HepG2 (cell line): ENCODE data around the gene CLASP2. TPM values are rescaled to one million over a fixed set of nuclear protein-coding genes. Genes with fewer than 3 reads are reported as not detected.
"Not testable (repeated sequence)": the region's sequence is repeated elsewhere in the genome, so short reads cannot be mapped to it uniquely, and the experiment has no call there.

Source experiments
- ATAC-seq: fragments of 200-7000 bp; cut with Tn5 transposase; 3 replicates; pipeline ENCODE4 v1.9.1; 2020; ENCODE audit warnings: mild to moderate bottlenecking, moderate library complexity
- BruUV-seq: library from RNA; stranded (reverse); fragments of 400-500 nt; replicated peaks from 2 replicates; lab custom pipeline; 2021; lab: Mats Ljungman, UMichigan
- CTCF ChIA-PET: fragments of 300-600 bp; formaldehyde crosslinking; extraction: SDS; loops from one replicate; lab custom pipeline; 2021; ENCODE audit warnings: low total read pairs, inconsistent platforms, low intra/inter-chr PET ratio; lab: Yijun Ruan, JAX
- POLR2A ChIA-PET: fragments of 350-600 bp; sonication (Branson Sonifier 250); formaldehyde crosslinking; loops from one replicate; lab custom pipeline; 2020; ENCODE audit warnings: antibody characterized with exemption, inconsistent platforms; lab: Yijun Ruan, JAX
- DNase-seq: peaks from one replicate; pipeline ENCODE4 v3.0.0-alpha.2; 2015; ENCODE audit warnings: low spot score
- FAIRE-seq: peaks from 3 replicates; lab custom pipeline; 2011; peaks lifted over from hg19 to GRCh38; lab: Jason Lieb, UNC
- H2AFZ ChIP-seq: one replicate; pipeline ENCODE4 v1.6.1; 2011; ENCODE audit warnings: low read length, inconsistent platforms
- H3K27ac ChIP-seq: fragments of 300-600 bp; 3 replicates; pipeline ENCODE4 v1.8.0; 2011; ENCODE audit warnings: mixed run types, mild to moderate bottlenecking, mixed read lengths, low read length, inconsistent platforms; ENCODE audit not compliant: insufficient read depth; ENCODE audit errors: extremely low read length
- H3K27me3 ChIP-seq, 2 experiments: fragments of 200-600 bp in 1 of 2; 2 replicates in 1 of 2; 3 replicates in 1 of 2; pipeline versions ENCODE4 v1.6.0 to v1.8.0; 2011; ENCODE audit warnings: low read length in 2 of 2, mild to moderate bottlenecking in 2 of 2, moderate library complexity in 2 of 2, inconsistent platforms in 1 of 2; ENCODE audit not compliant: insufficient read depth in 2 of 2, control insufficient read depth in 1 of 2
- H3K36me3 ChIP-seq, 2 experiments: fragments of 200-600 bp in 1 of 2; replicated peaks in 1 of 2; 2 replicates in 1 of 2; 3 replicates in 1 of 2; pipeline versions ENCODE4 v1.5.1 to v1.8.0; 2011; ENCODE audit warnings: low read length in 2 of 2, inconsistent platforms in 1 of 2; ENCODE audit not compliant: insufficient read depth in 2 of 2, control insufficient read depth in 1 of 2
- H3K4me1 ChIP-seq: 2 replicates; pipeline ENCODE4 v1.5.1; 2012; ENCODE audit warnings: low read length, inconsistent platforms; ENCODE audit not compliant: insufficient read depth
- H3K4me2 ChIP-seq: 2 replicates; pipeline ENCODE4 v1.6.0; 2011; ENCODE audit warnings: low read depth, low read length, inconsistent platforms
- H3K4me3 ChIP-seq, 3 experiments: fragments of 200-600 bp in 1 of 3; sonication (generic), shearing (Covaris generic) in 1 of 3; replicated peaks in 1 of 3; 2 replicates each; pipeline ENCODE4 v1.5.1; 2011 to 2016; ENCODE audit warnings: low read length in 3 of 3, inconsistent platforms in 2 of 3, low read depth in 2 of 3, mild to moderate bottlenecking in 2 of 3, control low read depth in 1 of 3, mixed read lengths in 1 of 3; ENCODE audit not compliant: insufficient read depth in 1 of 3
- H3K79me2 ChIP-seq: one replicate; pipeline ENCODE4 v1.6.1; 2011; ENCODE audit warnings: low read length, inconsistent platforms; ENCODE audit not compliant: insufficient read depth
- H3K9ac ChIP-seq: 2 replicates; pipeline ENCODE4 v1.6.0; 2011; ENCODE audit warnings: mild to moderate bottlenecking, low read depth, low read length, inconsistent platforms; ENCODE audit not compliant: insufficient read depth
- H3K9me3 ChIP-seq: 2 replicates; pipeline ENCODE4 v1.5.1; 2012; ENCODE audit warnings: mild to moderate bottlenecking, low read length
- H4K20me1 ChIP-seq: 2 replicates; pipeline ENCODE4 v1.6.0; 2011; ENCODE audit warnings: inconsistent platforms, mild to moderate bottlenecking, low read length, moderate library complexity; ENCODE audit not compliant: insufficient read depth
- BCLAF1 ChIP-seq: fragments of 450-650 bp; IDR thresholded peaks from 2 replicates; pipeline ENCODE4 v1.6.1; 2017; ENCODE audit warnings: mild to moderate bottlenecking
- CC2D1A ChIP-seq: sonication (generic); formaldehyde crosslinking; IDR thresholded peaks from 2 replicates; pipeline ENCODE4 v1.8.1; 2023; ENCODE audit warnings: mild to moderate bottlenecking, missing genetic modification reagents
- MAFF ChIP-seq: IDR thresholded peaks from 2 replicates; pipeline ENCODE4 v1.6.1; 2011; ENCODE audit warnings: low read depth, low read length, improper control_type of control experiment
- NFIB ChIP-seq: sonication (generic); formaldehyde crosslinking; IDR thresholded peaks from 2 replicates; pipeline ENCODE4 v1.9.0; 2021; ENCODE audit warnings: missing genetic modification reagents, mild to moderate bottlenecking, borderline replicate concordance
- SNAPC2 ChIP-seq: sonication (generic); formaldehyde crosslinking; IDR thresholded peaks from 2 replicates; pipeline ENCODE4 v1.8.1; 2022; ENCODE audit warnings: mild to moderate bottlenecking, missing genetic modification reagents
- TRIM24 ChIP-seq: sonication (generic); formaldehyde crosslinking; IDR thresholded peaks from 2 replicates; pipeline ENCODE4 v1.8.0; 2022; ENCODE audit warnings: mild to moderate bottlenecking, missing genetic modification reagents
- ZFP41 ChIP-seq: sonication (generic); formaldehyde crosslinking; IDR thresholded peaks from 2 replicates; pipeline ENCODE4 v1.4.0; 2020; ENCODE audit warnings: mild to moderate bottlenecking, missing genetic modification reagents, borderline replicate concordance
- ZNF136 ChIP-seq: sonication (generic); formaldehyde crosslinking; IDR thresholded peaks from 2 replicates; pipeline ENCODE4 v1.8.1; 2022; ENCODE audit warnings: low read depth, mild to moderate bottlenecking, moderate library complexity, missing genetic modification reagents
- ZNF225 ChIP-seq: sonication (generic); formaldehyde crosslinking; IDR thresholded peaks from 2 replicates; pipeline ENCODE4 v1.4.0; 2020; ENCODE audit warnings: mild to moderate bottlenecking, missing genetic modification reagents
- ZNF652 ChIP-seq: IDR thresholded peaks from 2 replicates; pipeline ENCODE4 v1.6.1; 2016; ENCODE audit warnings: low read depth, borderline replicate concordance
- ZNF775 ChIP-seq: sonication (generic); formaldehyde crosslinking; IDR thresholded peaks from 2 replicates; pipeline ENCODE4 v1.4.0; 2020; ENCODE audit warnings: missing genetic modification reagents, mild to moderate bottlenecking, moderate library complexity, borderline replicate concordance
- WGBS: methylation state at CpG from one replicate; pipeline ENCODE4 v1.1.6; 2017; ENCODE audit warnings: low lambda C conversion rate; 5-methylcytosine and 5-hydroxymethylcytosine counted together
- in situ Hi-C: cut with HindIII; loops from 2 replicates; pipeline ENCODE4 v1.10.0; 2017; ENCODE audit warnings: low pct_unique_long_range_greater_than_20kb; ENCODE audit not compliant: extremely low pct_ligation_motif_present
- intact Hi-C: fragments of 100-400 bp; cut with micrococcal nuclease; formaldehyde crosslinking; loops from one replicate; pipeline ENCODE4 v1.10.0; 2022; ENCODE audit not compliant: unreplicated experiment
- polyA plus RNA-seq, 8 experiments: library from polyadenylated mRNA; depleted of rRNA in 3 of 8; stranded (reverse) in 7 of 8; unstranded in 1 of 8; fragments of >200 nt; fragmentation: Illumina TruSeq in 4 of 8; extraction: Trizol in 4 of 8; gene quantifications; 2 replicates each; pipeline versions ENCODE4 v1.2.1 to v1.2.3, GENCODE V29; 2011 to 2016; ENCODE audit warnings: low read depth in 4 of 8, missing spikeins in 1 of 8, mixed read lengths in 1 of 8; ENCODE audit not compliant: insufficient read depth in 1 of 8
- total RNA-seq, 5 experiments: library from RNA; depleted of rRNA; stranded (reverse); fragments of >200 nt; fragmentation: Illumina TruSeq; extraction: Trizol; gene quantifications; 2 replicates each; pipeline ENCODE4 v1.2.3, GENCODE V29; 2016; ENCODE audit warnings: low read depth in 1 of 5

The CLASP2 gene
- total and polyA plus RNA-seq, 2 of the 13 experiments (the other 11 are each of a cell fraction or from before 2014, with no cell fraction given), result 15.7 to 34.8 TPM

- CTCF ChIA-PET, result no interaction called here
- no peak for DNase-seq
- Histone ChIP-seq H3K4me2 (no peak overlapping the region), H3K9me3 (no peaks in the 10 kb centered on the region), H3K27me3 (no peaks in the 10 kb centered on the region), H2AFZ (no peak overlapping the region), H4K20me1 (no peaks in the 10 kb centered on the region), H3K4me1 (no peaks in the 10 kb centered on the region), H3K9ac (no peak overlapping the region), H3K36me3 (peaks cover 0 to 14% of the 10 kb centered on the region in 2 experiments; a peak in 3 of 5 replicates)
- no TSS peak for BruUV-seq
- FAIRE-seq, result no peak
- 95% methylated on average over 1 of the region's 1 CpG for WGBS
- no peak for ATAC-seq
- in situ Hi-C loops, result no loop called here
- POLR2A ChIA-PET, result no interaction called here
- TF ChIP-seq BCLAF1, result no peak
- no peak for TF ChIP-seq ZFP41 (CRISPR knock-in tag)
- no peak for TF ChIP-seq SNAPC2 (CRISPR knock-in tag)
- no peak for TF ChIP-seq TRIM24 (CRISPR knock-in tag)
- TF ChIP-seq ZNF775 (CRISPR knock-in tag), result no peak
- no peak for TF ChIP-seq CC2D1A
- TF ChIP-seq ZNF652, result no peak
- TF ChIP-seq ZNF225 (CRISPR knock-in tag), result no peak
- no peak for TF ChIP-seq ZNF136 (CRISPR knock-in tag)
- no peak for TF ChIP-seq NFIB (CRISPR knock-in tag)
- no peak for TF ChIP-seq MAFF
- TF ChIP-seq, all 625 proteins: peak for 0
- H3K79me2 ChIP-seq, result no peaks in the 10 kb centered on the region
- no peak overlapping the region for H3K27ac ChIP-seq
- intact Hi-C loops, result no loop called here
- H3K4me3 ChIP-seq, result no peak overlapping the region
These were observed 40.0 kb downstream of the CLASP2 start for GRCh38 chr3:33678073-33678472.

GRCh38 chr3:33673436-33673835 lies 44.6 kb downstream of the CLASP2 start:
- POLR2A ChIA-PET, ATAC-seq, H3K36me3 ChIP-seq, H2AFZ ChIP-seq, FAIRE-seq, H3K4me1 ChIP-seq, H3K4me2 ChIP-seq, H3K4me3 ChIP-seq, H3K9me3 ChIP-seq, H3K9ac ChIP-seq, BruUV-seq, H3K79me2 ChIP-seq, H3K27ac ChIP-seq, intact Hi-C loops, DNase-seq, in situ Hi-C loops, CTCF ChIA-PET, H3K27me3 ChIP-seq, H4K20me1 ChIP-seq: not testable (repeated sequence)
- WGBS, result 98% methylated on average over 2 of the region's 3 CpGs
